Endothelial cell of umbilical vein (primary cell): ENCODE results near the gene MYLK.

Source experiments
- EZH2 ChIP-seq: IDR thresholded peaks from 2 replicates; pipeline ENCODE4 v1.6.1; 2012; ENCODE audit warnings: borderline replicate concordance, low read depth, mild to moderate bottlenecking, moderate library complexity, low read length, inconsistent platforms; ENCODE audit not compliant: severe bottlenecking
- FOS ChIP-seq: IDR thresholded peaks from 2 replicates; pipeline ENCODE4 v1.6.1; 2011; ENCODE audit warnings: mild to moderate bottlenecking, low read length, moderate library complexity, borderline replicate concordance; ENCODE audit not compliant: insufficient read depth

GRCh38 chr3:123623346-123623880 is 260.7 kb downstream of the MYLK start:
- TF ChIP-seq FOS (no peak), EZH2 (no peak)
